Pancreas (tissue), 10 donors: Measurements from ENCODE around the gene TRIM36. TPM values are rescaled to one million over a fixed set of nuclear protein-coding genes. Genes with fewer than 3 reads are reported as not detected.

Source experiments
- ATAC-seq, 4 donors: fragments of 200-7000 bp; cut with Tn5 transposase; one replicate each; pipeline versions ENCODE4 v1.8.0 to v1.9.1; 2020; ENCODE audit warnings: mild to moderate bottlenecking in 4 of 4, moderate library complexity in 4 of 4
- DNase-seq, 6 donors: peaks; one replicate each; pipeline ENCODE4 v3.0.0-alpha.2; 2020
- FAIRE-seq: peaks from 2 replicates; lab custom pipeline; 2012; peaks lifted over from hg19 to GRCh38; lab: Jason Lieb, UNC
- H3K27ac ChIP-seq, 4 donors: fragments of 200-600 bp; sonication (generic); 1 replicate in 3 of 4; 2 replicates in 1 of 4; pipeline versions ENCODE4 v1.5.0 to v1.8.0; 2020
- H3K27me3 ChIP-seq, 4 donors: fragments of 200-600 bp; one replicate each; pipeline ENCODE4 v1.8.0; 2021
- H3K36me3 ChIP-seq, 3 donors: fragments of 200-600 bp; sonication (generic) in 1 of 3; one replicate each; pipeline versions ENCODE4 v1.5.0 to v1.8.0; 2020 to 2021
- H3K4me1 ChIP-seq, 3 donors: fragments of 200-600 bp; one replicate each; pipeline ENCODE4 v1.8.0; 2021
- H3K4me3 ChIP-seq, 4 donors: fragments of 200-600 bp; sonication (generic) in 2 of 4; one replicate each; pipeline versions ENCODE4 v1.5.0 to v1.8.0; 2020 to 2021
- H3K9me3 ChIP-seq, 4 donors: fragments of 200-600 bp; one replicate each; pipeline ENCODE4 v1.8.0; 2021
- WGBS, 2 donors: extraction: QIAGEN DNeasy Blood & Tissue Kit; methylation state at CpG; one replicate each; pipeline ENCODE4 v1.1.7; 2013; 5-methylcytosine and 5-hydroxymethylcytosine counted together
- intact Hi-C, 3 donors: fragments of 100-400 bp; cut with DNase I; formaldehyde crosslinking; loops; one replicate each; pipeline versions ENCODE4 v1.11.1 to v1.14.2; 2022
- polyA plus RNA-seq, 2 donors: library from polyadenylated mRNA; stranded (reverse); fragments of 200-250 nt; gene quantifications; one replicate each; pipeline ENCODE4 v1.2.3, GENCODE V29; 2013
- total RNA-seq, 6 donors: library from RNA; stranded (reverse); fragmentation: NEBNext Ultra II Directional in 4 of 6; extraction: Animal tissue kit (Norgen Biotek cat#: 25700) in 4 of 6; gene quantifications; one replicate each; pipeline versions ENCODE4 v1.2.1 to v1.2.4, GENCODE V29; 2021 to 2023
- TF ChIP-seq, protein P1 (sequence below), 4 donors: fragments of 200-600 bp; sonication (generic) in 3 of 4; IDR thresholded peaks; one replicate each; pipeline versions ENCODE4 v1.5.0 to v1.8.0; 2021; ENCODE audit warnings: antibody characterized with exemption in 4 of 4
- donor health status: healthy with polysubstance abuse.
- donor health status: DM: no; HTN: no; CAD: no; lungs with moderate emphysema.
- donor health status: DM: no; HTN: no; CAD: no.
- donor health status: control.
- donor health status: control.
- donor health status: Bipolar disorder and iron deficiency.
- donor health status: DM: yes; HTN: yes; CAD: no.
- donor health status: DM: no; HTN: no; CAD: no.
- donor health status: DM: no; HTN: no; CAD: no.
- donor health status: DM: yes; HTN: yes; CAD: no.

The TRIM36 gene
- total and polyA plus RNA-seq, 8 donors = 0.52 to 2.1 (median 0.99) TPM

DNA sequence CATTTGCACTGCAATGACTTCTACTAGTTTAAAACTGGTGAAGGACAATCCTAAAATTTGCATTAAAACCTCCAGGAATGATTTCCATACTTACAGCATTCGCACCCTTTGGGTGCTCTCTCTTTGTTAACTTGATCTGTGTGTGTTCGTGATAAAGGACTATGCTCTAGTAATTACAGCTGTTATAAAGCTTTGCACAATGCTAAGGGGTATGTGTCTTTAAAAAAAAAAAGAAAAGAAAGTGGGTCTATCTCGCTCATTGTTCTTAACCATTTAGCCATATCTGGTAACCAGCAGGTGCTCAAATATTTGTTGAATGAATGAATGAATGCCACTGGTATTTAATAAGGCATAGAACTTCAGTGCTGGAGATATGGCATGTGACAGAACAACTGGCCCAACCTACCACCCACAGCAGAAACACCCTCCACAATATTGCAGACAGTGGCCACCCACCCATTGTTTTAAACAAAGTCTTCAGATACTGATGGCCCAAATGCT is 8.7 kb downstream of the TRIM36 start:
- Histone ChIP-seq H3K36me3 (no peaks in the 10 kb centered on the region), H3K27me3 (no peaks in the 10 kb centered on the region), H3K9me3 (no peaks in the 10 kb centered on the region), H3K4me1 (no peaks in the 10 kb centered on the region), H3K27ac (no peak overlapping the region), H3K4me3 (no peak overlapping the region)
- ATAC-seq = no peak
- no peak for FAIRE-seq
- TF ChIP-seq, protein P1, sequence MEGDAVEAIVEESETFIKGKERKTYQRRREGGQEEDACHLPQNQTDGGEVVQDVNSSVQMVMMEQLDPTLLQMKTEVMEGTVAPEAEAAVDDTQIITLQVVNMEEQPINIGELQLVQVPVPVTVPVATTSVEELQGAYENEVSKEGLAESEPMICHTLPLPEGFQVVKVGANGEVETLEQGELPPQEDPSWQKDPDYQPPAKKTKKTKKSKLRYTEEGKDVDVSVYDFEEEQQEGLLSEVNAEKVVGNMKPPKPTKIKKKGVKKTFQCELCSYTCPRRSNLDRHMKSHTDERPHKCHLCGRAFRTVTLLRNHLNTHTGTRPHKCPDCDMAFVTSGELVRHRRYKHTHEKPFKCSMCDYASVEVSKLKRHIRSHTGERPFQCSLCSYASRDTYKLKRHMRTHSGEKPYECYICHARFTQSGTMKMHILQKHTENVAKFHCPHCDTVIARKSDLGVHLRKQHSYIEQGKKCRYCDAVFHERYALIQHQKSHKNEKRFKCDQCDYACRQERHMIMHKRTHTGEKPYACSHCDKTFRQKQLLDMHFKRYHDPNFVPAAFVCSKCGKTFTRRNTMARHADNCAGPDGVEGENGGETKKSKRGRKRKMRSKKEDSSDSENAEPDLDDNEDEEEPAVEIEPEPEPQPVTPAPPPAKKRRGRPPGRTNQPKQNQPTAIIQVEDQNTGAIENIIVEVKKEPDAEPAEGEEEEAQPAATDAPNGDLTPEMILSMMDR (IDR thresholded peaks at IDR 0.05) = no peak
- DNase-seq = no peak
- intact Hi-C loops = no loop called here
- WGBS, 2 donors = 48 to 52% methylated on average over 3 of the region's 3 CpGs

DNA sequence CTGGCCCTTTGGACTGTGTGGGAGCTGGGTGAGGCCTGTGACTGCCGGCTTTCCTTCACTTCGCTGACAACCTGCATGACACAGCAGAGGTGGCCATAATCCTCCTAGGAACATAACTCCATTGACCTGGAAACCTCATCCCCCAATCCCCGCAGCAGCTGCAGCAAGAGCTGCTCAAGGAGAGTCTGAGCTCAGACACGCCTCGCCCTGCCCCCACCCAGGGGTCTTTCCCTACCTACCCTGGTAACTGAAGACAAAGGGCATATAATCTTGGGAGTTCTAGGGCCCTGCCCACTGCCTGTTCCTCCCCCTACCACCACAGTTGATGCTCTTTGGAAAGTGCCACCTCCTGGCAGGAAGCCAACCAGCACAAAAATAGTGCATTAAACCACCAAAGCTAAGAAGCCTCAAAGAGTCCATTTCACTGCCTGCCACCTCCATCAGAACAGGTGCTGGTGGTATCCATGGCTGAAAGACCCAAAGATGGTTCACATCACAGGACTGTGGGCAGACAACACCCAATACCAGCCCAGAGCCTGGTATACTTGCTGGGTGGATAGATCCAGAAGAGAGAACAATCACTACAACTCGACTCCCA is 18.4 kb downstream of the TRIM36 start:
- Histone ChIP-seq H3K27me3 (no peaks in the 10 kb centered on the region), H3K9me3 (no peaks in the 10 kb centered on the region), H3K4me1 (no peaks in the 10 kb centered on the region), H3K4me3 (no peak overlapping the region), H3K27ac (no peak overlapping the region), H3K36me3 (no peaks in the 10 kb centered on the region)
- FAIRE-seq (no peak), DNase-seq (no peak), ATAC-seq (no peak)
- 87 to 94% methylated on average over 6 of the region's 6 CpGs for WGBS, 2 donors
- intact Hi-C loops = no loop called here
- TF ChIP-seq, protein P1 (IDR thresholded peaks at IDR 0.05) = no peak

DNA sequence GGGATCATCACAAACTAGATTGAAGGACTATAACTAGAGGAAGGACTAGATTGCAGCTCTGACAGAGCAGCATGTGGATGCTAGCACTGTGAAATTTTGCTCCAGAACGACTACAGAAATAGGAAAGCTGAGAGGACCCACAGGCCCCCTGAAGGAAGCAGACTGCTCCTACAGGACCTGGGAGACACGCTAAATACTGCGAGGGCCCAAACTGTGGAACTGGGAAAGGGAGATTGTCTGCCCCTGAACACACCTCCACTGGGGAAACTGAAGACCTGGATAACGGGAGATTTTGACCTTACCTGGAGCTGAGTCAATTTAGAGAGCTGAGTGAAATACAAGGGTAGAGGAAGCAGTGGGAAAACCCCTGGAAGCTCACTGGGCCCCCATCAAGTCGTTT is 19.2 kb downstream of the TRIM36 start:
- ATAC-seq (no peak), FAIRE-seq (no peak), DNase-seq (no peak)
- WGBS, 2 donors = 84 to 85% methylated on average over 5 of the region's 5 CpGs
- no peak overlapping the region for H3K27ac ChIP-seq
- intact Hi-C loops = no loop called here
- TF ChIP-seq, protein P1 (IDR thresholded peaks at IDR 0.05) = no peak
- no peaks in the 10 kb centered on the region for H3K27me3 ChIP-seq
- no peak overlapping the region for H3K4me3 ChIP-seq
- no peaks in the 10 kb centered on the region for H3K9me3 ChIP-seq
- no peaks in the 10 kb centered on the region for H3K4me1 ChIP-seq
- no peaks in the 10 kb centered on the region for H3K36me3 ChIP-seq

- intact Hi-C loops = no loop called here
Observed at GRCh38 chr5:115147052-115147451, 22.7 kb downstream of the TRIM36 start.

DNA sequence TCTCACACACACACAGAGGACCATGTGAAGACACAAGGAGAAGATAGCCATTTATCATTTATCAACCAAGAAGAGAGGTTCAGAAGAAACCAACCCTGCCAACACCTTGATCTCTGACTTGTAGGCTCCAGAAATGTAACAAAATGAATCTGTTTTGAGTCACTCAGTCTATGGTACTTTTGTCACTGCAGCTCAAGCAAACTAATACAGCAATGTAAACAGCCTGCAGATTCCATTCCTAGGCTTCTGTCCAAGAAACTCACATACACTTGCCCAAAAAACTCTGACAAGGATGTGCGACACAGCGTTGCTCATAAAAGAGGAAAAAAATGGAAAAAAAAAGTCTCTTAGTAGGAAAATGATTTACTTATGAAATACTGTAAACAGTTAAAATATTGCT is 33.4 kb downstream of the TRIM36 start:
- H3K4me3 ChIP-seq = no peak overlapping the region
- 90 to 95% methylated on average over 2 of the region's 2 CpGs for WGBS, 2 donors
- FAIRE-seq = no peak

More at GRCh38 chr5:115147052-115147451, 22.7 kb downstream of the TRIM36 start:
- Histone ChIP-seq H3K4me3 (no peak overlapping the region), H3K27me3 (no peaks in the 10 kb centered on the region), H3K4me1 (no peaks in the 10 kb centered on the region), H3K27ac (no peak overlapping the region), H3K36me3 (no peaks in the 10 kb centered on the region), H3K9me3 (no peaks in the 10 kb centered on the region)
- WGBS, 2 donors = 77 to 79% methylated on average over 5 of the region's 5 CpGs
- TF ChIP-seq, protein P1 (IDR thresholded peaks at IDR 0.05) = no peak
- ATAC-seq (no peak), FAIRE-seq (no peak), DNase-seq (no peak)

More for the DNA sequence above, 33.4 kb downstream of the TRIM36 start:
- no peaks in the 10 kb centered on the region for H3K4me1 ChIP-seq
- ATAC-seq (no peak), DNase-seq (no peak)
- no peak overlapping the region for H3K27ac ChIP-seq
- intact Hi-C loops = no loop called here
- no peaks in the 10 kb centered on the region for H3K9me3 ChIP-seq
- TF ChIP-seq, protein P1 (IDR thresholded peaks at IDR 0.05) = no peak
- no peaks in the 10 kb centered on the region for H3K36me3 ChIP-seq
- no peaks in the 10 kb centered on the region for H3K27me3 ChIP-seq
